Measurements from ENCODE around the gene RANBP1.

The RANBP1 gene

GRCh38 chr22:20089226-20089976, 26.5 kb upstream of the RANBP1 start:
- no peak for DNase-seq

DNA sequence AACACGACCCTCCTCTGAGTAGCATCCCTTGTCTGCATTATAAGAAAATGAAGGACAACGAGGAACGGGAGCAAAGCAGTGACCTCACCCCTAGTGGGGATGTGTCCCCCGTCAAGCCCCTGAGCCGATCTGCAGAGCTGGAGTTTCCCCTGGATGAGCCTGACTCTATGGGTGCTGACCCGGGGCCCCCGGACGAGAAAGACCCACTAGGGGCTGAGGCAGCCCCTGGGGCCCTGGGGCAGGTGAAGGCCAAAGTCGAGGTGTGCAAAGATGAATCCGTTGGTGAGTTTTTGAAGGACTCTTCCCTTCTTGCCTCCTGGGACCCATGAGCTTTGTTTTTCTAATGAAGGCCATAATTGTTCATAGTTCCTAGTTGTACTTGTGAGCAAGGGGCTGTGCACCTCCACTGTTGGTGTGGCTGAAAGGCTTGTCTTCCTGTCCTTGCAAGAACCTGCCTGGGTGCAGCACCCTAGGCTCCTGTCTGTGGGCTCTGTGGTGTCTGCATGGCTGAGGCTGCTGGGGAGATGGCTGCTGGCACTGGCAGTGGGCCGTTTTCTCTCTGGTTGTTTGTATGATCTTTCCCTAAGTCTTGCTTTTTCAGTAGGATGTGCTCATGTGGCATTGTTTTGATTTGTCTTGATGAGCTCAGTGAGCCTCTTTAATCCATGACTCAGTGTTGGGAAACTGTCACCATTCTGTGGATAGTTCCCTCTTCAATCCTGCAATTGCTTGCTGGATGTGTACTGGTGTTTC, 25.8 kb upstream of the RANBP1 start:
- DNase-seq = no peak

DNA sequence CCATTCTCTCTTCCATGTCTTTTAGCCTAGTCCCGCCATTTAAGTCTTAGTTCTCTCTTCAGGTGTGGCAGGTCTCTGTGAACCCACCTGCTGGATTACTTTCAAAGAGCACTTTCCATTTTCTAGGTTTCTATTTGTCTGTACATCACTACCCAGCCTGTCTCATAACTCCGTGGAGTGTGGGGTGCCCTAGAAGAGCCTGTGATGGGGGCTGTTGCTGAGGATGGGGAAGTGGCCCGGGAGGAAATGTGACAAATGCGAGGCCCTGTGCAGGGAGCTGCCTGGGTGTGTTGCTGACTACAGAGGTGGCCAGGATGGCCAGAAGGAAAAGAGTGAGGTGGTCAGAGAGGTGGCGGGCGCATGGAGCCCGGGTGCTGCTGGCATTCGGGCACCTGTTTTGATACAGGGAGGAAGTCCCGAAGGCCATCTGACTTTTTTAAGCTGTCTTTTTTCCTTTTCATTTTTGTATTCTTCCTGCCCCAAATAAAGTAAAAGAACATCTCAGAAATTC, 25.1 kb upstream of the RANBP1 start:
- DNase-seq = no peak

DNA sequence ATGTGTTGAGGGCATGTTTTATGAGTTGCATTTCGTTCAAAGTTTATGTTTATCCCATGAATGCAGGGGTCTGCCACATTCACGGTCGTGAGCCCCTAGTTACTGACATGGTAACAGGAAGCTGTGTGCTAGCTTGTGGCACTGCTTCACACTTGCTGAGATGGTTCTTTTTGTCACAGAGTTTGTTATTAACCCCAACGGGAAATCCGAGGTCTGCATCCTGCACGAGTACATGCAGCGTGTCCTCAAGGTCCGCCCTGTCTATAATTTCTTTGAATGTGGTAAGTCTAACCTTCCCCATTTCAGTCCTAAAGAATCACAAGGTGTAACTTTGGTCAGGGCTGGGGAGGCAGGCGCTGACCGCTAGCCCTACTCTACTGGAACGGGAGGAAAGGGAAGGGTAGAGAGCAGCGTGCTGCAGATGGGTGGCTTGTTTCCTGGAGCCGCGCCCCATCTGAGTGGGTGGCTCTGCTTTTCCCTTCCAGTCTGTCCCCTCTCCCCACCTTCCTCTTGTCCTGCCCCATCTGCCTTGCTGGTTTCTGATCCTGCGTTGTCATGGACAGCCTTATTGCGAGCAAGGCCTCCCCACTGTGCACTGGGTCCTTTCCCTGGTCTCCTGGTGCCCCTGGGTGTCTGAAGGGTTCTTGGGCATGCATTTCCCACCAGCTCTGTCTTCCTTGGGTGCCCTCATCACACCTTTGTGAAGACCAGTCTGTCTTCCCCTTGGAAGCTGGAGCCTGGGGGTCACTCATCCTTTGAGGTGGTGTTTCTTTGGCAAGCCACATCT, 24.0 kb upstream of the RANBP1 start:
- DNase-seq = no peak

DNA sequence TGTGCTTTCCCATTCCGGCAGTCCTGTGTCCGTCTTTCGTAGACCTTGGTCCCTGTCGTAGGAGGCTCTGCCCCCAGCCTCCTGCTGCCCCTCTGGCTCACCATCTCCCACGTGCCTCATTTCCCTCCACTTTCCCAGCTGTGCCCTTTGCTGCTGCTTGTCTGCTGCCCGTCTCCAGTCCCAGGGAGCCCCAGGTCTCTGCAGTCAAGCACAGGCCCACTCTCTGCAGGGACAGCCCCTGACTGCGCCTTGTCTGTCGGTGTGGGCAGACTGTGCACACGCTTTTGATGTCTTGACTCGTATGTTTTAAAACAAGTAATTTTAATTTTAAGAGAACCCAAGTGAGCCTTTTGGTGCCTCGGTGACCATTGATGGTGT, 23.4 kb upstream of the RANBP1 start:
- DNase-seq = no peak

DNA sequence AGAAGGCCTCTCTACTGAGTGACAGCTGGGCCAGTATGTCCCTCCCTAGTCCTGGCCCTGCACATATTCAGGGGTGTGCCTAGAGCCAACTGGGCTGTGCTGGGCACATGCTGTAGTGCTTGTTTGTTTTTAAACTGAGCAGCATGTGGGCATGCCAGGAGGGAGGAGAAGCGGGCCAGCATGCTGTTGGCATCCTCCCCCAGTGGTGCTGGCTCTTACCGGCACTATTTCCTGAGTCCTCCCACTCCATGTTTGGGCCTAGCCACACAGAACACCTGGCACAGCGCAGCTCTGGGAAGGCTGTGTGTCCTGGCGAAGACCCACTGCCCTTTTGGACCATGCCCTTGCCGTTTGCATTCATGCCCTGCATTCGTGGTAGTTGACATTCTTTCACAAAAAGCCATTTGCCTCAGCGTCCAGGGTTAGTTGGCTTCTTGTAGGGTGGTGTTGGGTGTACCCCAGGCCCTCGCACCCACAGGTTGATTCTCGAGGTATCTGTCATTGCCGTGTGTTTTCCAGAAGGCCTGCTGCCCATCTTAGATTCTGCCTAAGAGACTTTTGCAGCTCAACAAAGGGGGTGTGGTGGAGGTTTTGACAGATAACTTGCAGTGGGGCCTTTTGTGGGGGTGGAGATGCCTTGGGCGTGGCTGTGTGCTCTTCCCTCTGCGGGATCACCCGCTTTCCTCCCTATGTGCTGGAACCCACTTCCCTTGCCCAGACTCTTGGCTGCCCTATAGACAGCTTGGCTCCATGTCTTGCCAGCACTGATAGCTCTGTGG, 22.3 kb upstream of the RANBP1 start:
- no peak for DNase-seq

- DNase-seq = no peak
These were observed 21.6 kb upstream of the RANBP1 start for GRCh38 chr22:20094197-20094807.

GRCh38 chr22:20095521-20095920, 20.4 kb upstream of the RANBP1 start:
- DNase-seq = no peak

DNA sequence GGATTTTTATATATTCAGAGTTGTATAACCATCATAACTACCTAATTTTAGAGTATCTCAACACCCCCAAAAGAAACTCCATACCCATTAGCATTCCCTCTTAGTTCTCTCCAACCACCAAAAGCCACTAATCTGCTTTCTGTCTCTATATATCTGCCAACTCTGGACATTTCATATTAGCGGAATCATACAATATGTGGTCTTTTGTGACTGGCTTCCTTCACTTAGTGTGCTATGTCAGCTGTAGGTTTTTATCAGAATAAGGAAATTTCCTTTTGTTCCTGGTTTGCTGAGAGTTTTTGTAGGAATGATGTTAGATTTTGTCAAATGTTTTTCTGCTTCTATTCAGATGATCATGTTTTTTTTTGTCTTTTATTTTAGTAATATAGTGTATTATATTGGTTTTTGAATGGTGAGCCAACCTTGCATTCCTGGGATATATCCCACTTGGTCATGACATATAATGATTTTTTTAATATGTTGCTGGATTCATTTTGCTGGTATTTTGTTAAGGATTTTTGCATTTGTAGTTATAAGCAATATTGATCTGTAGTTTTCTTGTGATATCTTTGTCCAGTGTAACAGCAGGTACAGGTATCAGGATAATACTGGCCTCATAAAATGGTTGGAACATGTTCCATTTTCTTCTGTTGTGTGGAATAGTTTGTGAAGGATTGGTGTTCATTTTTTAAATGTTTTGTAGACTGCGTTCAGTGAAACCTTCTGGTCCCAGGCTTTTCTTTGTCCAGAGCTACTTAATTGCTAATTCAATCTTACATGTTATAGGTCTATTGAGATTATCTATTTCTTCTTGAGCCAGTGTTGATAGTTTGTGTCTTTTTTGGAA, 19.1 kb upstream of the RANBP1 start:
- DNase-seq = no peak

GRCh38 chr22:20099099-20099711, 16.7 kb upstream of the RANBP1 start:
- DNase-seq = no peak

GRCh38 chr22:20101638-20102037, 14.3 kb upstream of the RANBP1 start:
- DNase-seq = no peak

GRCh38 chr22:20102203-20102780, 13.6 kb upstream of the RANBP1 start:
- no peak for DNase-seq

GRCh38 chr22:20105456-20106204, 10.3 kb upstream of the RANBP1 start:
- DNase-seq = no peak

GRCh38 chr22:20106205-20106848, 9.6 kb upstream of the RANBP1 start:
- no peak for DNase-seq

GRCh38 chr22:20106849-20107237, 9.1 kb upstream of the RANBP1 start:
- no peak for DNase-seq

GRCh38 chr22:20107471-20107901, 8.4 kb upstream of the RANBP1 start:
- DNase-seq = no peak

GRCh38 chr22:20107951-20108756, 7.8 kb upstream of the RANBP1 start:
- DNase-seq = no peak

- no peak for DNase-seq
These were observed 7.1 kb upstream of the RANBP1 start for GRCh38 chr22:20108757-20109230.

Measured in activated gamma-delta T cell (primary cell).